ENCODE results near the gene KBTBD2.
"Not testable (repeated sequence)": the region's sequence is repeated elsewhere in the genome, so short reads cannot be mapped to it uniquely, and the experiment has no call there.

The KBTBD2 gene

DNA sequence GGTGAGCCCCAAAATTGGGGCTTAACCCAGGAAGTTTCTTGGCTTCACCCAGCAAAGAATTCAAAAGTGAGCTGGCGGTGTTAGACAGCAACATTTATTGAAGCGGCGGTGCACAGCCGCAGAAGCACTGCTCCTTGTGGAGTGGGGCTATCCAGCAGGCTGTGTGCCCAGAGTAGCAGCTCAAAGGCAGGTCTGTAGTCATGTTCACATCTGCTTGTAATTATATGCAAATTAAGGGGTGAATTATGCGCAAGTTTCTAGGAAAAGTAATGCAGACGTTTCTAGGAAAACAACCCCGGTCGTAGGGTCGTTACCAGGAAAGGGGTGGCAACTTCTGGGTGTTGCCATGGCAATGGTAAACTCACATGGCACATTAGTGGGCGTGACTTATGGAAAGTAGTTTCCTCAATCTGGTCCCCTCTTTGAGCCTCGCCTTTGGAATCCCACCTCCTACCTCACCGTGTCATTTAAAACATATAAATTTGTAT lies 13.7 kb upstream of the KBTBD2 start:
- peak; percentile 91 for TF ChIP-seq TCF4 (CRISPR knock-in tag; IDR thresholded peaks at IDR 0.05; ENCODE audit: borderline replicate concordance)
- TF ChIP-seq ESRRG (CRISPR knock-in tag; IDR thresholded peaks at IDR 0.05) = no peak
- peak; percentile 99 for ATAC-seq

DNA sequence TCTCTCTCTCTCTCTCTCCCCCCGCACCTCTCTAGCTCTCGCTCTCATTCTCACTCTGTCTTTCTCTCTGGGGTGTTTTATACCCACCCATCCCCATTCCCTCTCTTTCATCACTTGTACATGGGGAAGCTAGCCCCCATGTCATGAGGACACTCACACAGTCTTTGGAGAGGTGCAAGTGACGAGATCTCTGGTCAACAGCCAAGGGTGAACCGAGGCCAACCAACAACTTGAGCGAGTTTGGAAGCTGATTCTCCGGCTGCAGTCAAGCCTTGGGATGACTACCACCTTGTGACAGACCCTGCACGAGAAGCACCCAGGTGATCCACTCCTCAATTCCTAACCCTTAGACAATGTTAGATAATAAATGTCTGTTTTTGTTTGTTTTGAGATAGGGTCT lies 10.1 kb upstream of the KBTBD2 start:
- ATAC-seq = no peak
- TF ChIP-seq CSDC2 (CRISPR knock-in tag; IDR thresholded peaks at IDR 0.05) = no peak
- TF ChIP-seq, protein P1, sequence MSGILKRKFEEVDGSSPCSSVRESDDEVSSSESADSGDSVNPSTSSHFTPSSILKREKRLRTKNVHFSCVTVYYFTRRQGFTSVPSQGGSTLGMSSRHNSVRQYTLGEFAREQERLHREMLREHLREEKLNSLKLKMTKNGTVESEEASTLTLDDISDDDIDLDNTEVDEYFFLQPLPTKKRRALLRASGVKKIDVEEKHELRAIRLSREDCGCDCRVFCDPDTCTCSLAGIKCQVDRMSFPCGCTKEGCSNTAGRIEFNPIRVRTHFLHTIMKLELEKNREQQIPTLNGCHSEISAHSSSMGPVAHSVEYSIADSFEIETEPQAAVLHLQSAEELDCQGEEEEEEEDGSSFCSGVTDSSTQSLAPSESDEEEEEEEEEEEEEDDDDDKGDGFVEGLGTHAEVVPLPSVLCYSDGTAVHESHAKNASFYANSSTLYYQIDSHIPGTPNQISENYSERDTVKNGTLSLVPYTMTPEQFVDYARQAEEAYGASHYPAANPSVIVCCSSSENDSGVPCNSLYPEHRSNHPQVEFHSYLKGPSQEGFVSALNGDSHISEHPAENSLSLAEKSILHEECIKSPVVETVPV (CRISPR knock-in tag; IDR thresholded peaks at IDR 0.05) = no peak
- no peak for TF ChIP-seq ZNF70 (CRISPR knock-in tag; IDR thresholded peaks at IDR 0.05)
- no peak for TF ChIP-seq ZNF565 (CRISPR knock-in tag; conservative IDR thresholded peaks at IDR 0.05; ENCODE audit: low read depth)
- TF ChIP-seq OSR1 (CRISPR knock-in tag; IDR thresholded peaks at IDR 0.05) = no peak
- no peak for TF ChIP-seq BACH2 (CRISPR knock-in tag; IDR thresholded peaks at IDR 0.05; ENCODE audit: borderline replicate concordance)
- no peak for TF ChIP-seq ZFP3 (CRISPR knock-in tag; IDR thresholded peaks at IDR 0.05)
- TF ChIP-seq ISL1 (CRISPR knock-in tag; IDR thresholded peaks at IDR 0.05) = no peak
- TF ChIP-seq, protein P2, sequence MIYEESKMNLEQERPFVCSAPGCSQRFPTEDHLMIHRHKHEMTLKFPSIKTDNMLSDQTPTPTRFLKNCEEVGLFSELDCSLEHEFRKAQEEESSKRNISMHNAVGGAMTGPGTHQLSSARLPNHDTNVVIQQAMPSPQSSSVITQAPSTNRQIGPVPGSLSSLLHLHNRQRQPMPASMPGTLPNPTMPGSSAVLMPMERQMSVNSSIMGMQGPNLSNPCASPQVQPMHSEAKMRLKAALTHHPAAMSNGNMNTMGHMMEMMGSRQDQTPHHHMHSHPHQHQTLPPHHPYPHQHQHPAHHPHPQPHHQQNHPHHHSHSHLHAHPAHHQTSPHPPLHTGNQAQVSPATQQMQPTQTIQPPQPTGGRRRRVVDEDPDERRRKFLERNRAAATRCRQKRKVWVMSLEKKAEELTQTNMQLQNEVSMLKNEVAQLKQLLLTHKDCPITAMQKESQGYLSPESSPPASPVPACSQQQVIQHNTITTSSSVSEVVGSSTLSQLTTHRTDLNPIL (CRISPR knock-in tag; IDR thresholded peaks at IDR 0.05; ENCODE audit: low read depth) = no peak
- no peak for TF ChIP-seq ARNTL (CRISPR knock-in tag; IDR thresholded peaks at IDR 0.05; ENCODE audit: borderline replicate concordance, low read depth)
- TF ChIP-seq RARB (CRISPR knock-in tag; IDR thresholded peaks at IDR 0.05) = no peak
- no peak for TF ChIP-seq TOX (CRISPR knock-in tag; IDR thresholded peaks at IDR 0.05; ENCODE audit: borderline replicate concordance)
- TF ChIP-seq ESRRG (CRISPR knock-in tag; IDR thresholded peaks at IDR 0.05) = no peak
- no peak for TF ChIP-seq GLIS3 (CRISPR knock-in tag; IDR thresholded peaks at IDR 0.05)
- TF ChIP-seq PPARA (CRISPR knock-in tag; IDR thresholded peaks at IDR 0.05; ENCODE audit: borderline replicate concordance) = no peak
- TF ChIP-seq ZNF8 (CRISPR knock-in tag; IDR thresholded peaks at IDR 0.05) = no peak

DNA sequence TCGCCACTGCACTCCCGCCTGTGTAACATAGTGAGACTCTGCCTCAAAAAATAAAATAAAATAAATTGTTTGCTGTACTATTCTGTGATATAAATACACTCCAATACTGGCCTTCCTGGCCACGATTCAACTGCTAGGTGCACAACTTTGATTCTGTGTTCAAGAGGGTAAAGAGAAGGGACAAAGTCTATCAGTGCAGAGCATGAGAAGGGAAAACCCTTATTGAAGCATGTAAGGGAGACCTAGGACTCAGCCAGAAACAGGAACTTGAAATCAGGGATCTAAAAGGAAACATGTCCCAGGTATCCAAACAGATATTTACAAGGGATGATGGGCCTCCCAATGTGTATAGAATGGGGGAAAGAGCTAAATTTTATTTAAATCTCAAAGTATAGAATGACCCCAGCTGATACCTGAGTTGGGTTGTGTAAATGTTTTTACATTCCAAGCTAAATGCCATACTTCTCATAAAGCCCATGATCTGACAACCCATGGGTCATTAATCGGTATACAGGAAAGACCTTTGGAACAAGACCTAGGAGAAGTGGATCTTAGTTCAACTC lies 9.0 kb upstream of the KBTBD2 start:
- TF ChIP-seq BACH2 (CRISPR knock-in tag; IDR thresholded peaks at IDR 0.05; ENCODE audit: borderline replicate concordance) = no peak
- no peak for TF ChIP-seq RARB (CRISPR knock-in tag; IDR thresholded peaks at IDR 0.05)
- TF ChIP-seq ZFP30 (CRISPR knock-in tag; IDR thresholded peaks at IDR 0.05) = no peak
- TF ChIP-seq ZNF8 (CRISPR knock-in tag; IDR thresholded peaks at IDR 0.05) = no peak
- TF ChIP-seq, protein P3, sequence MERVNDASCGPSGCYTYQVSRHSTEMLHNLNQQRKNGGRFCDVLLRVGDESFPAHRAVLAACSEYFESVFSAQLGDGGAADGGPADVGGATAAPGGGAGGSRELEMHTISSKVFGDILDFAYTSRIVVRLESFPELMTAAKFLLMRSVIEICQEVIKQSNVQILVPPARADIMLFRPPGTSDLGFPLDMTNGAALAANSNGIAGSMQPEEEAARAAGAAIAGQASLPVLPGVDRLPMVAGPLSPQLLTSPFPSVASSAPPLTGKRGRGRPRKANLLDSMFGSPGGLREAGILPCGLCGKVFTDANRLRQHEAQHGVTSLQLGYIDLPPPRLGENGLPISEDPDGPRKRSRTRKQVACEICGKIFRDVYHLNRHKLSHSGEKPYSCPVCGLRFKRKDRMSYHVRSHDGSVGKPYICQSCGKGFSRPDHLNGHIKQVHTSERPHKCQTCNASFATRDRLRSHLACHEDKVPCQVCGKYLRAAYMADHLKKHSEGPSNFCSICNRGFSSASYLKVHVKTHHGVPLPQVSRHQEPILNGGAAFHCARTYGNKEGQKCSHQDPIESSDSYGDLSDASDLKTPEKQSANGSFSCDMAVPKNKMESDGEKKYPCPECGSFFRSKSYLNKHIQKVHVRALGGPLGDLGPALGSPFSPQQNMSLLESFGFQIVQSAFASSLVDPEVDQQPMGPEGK (CRISPR knock-in tag; IDR thresholded peaks at IDR 0.05; ENCODE audit: borderline replicate concordance) = no peak
- TF ChIP-seq, protein P4, sequence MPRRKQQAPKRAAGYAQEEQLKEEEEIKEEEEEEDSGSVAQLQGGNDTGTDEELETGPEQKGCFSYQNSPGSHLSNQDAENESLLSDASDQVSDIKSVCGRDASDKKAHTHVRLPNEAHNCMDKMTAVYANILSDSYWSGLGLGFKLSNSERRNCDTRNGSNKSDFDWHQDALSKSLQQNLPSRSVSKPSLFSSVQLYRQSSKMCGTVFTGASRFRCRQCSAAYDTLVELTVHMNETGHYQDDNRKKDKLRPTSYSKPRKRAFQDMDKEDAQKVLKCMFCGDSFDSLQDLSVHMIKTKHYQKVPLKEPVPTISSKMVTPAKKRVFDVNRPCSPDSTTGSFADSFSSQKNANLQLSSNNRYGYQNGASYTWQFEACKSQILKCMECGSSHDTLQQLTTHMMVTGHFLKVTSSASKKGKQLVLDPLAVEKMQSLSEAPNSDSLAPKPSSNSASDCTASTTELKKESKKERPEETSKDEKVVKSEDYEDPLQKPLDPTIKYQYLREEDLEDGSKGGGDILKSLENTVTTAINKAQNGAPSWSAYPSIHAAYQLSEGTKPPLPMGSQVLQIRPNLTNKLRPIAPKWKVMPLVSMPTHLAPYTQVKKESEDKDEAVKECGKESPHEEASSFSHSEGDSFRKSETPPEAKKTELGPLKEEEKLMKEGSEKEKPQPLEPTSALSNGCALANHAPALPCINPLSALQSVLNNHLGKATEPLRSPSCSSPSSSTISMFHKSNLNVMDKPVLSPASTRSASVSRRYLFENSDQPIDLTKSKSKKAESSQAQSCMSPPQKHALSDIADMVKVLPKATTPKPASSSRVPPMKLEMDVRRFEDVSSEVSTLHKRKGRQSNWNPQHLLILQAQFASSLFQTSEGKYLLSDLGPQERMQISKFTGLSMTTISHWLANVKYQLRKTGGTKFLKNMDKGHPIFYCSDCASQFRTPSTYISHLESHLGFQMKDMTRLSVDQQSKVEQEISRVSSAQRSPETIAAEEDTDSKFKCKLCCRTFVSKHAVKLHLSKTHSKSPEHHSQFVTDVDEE (CRISPR knock-in tag; IDR thresholded peaks at IDR 0.05) = no peak
- no peak for ATAC-seq

DNA sequence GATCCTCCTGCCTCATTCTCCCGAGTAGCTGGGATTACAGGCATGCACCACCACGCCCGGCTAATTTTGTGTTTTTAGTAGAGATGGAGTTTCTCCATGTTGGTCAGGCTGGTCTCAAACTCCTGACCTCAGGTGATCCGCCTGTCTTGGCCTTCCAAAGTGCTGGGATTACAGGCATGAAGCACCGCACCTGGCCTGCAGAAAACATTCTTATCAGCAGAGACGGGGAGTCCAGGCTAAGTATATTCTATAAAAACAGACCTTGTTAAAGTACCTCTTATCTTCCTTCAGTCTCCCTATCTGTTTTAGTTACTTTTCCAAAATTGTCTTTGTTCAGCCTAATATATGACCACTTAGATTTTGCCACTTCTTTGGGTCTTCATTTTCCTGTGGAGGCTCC lies 5.8 kb upstream of the KBTBD2 start:
- not testable (repeated sequence) for ATAC-seq
